K562 (cell line): Measurements from ENCODE around the gene GZMA. TPM values are rescaled to one million over a fixed set of nuclear protein-coding genes. Genes with fewer than 3 reads are reported as not detected.

Source experiments
- ATAC-seq: fragments of 200-7000 bp; cut with Tn5 transposase; 3 replicates; pipeline ENCODE4 v1.9.1; 2020; ENCODE audit warnings: moderate library complexity
- BruUV-seq: library from RNA; stranded (reverse); fragments of 400-500 nt; replicated peaks from 2 replicates; lab custom pipeline; 2021; lab: Mats Ljungman, UMichigan
- CTCF ChIA-PET: fragments of 300-600 bp; formaldehyde crosslinking; extraction: SDS; loops from one replicate; lab custom pipeline; 2021; ENCODE audit warnings: low intra/inter-chr PET ratio; lab: Yijun Ruan, JAX
- POLR2A ChIA-PET: fragments of 300-600, 350-650 bp; sonication (Branson Sonifier 250); formaldehyde crosslinking; extraction: SDS; loops from one replicate; lab custom pipeline; 2021; ENCODE audit warnings: antibody characterized with exemption, inconsistent platforms; lab: Yijun Ruan, JAX
- DNase-seq, 4 experiments: peaks; one replicate each; pipeline versions ENCODE4 v3.0.0 to v3.0.0-alpha.2; 2011 to 2018; ENCODE audit warnings: low spot score in 3 of 4, mixed read lengths in 3 of 4; ENCODE audit errors: extremely low read depth in 1 of 4
- FAIRE-seq: peaks from 2 replicates; lab custom pipeline; 2011; peaks lifted over from hg19 to GRCh38; lab: Jason Lieb, UNC
- H2AFZ ChIP-seq: 2 replicates; pipeline ENCODE4 v1.6.0; 2011; ENCODE audit warnings: low read depth, low read length, control low read depth, inconsistent platforms
- H3K27ac ChIP-seq: fragments of 200-600 bp; 3 replicates; pipeline ENCODE4 v1.8.0; 2011; ENCODE audit warnings: low read depth, mild to moderate bottlenecking, control low read depth, inconsistent platforms, low read length, moderate library complexity, mixed read lengths; ENCODE audit errors: extremely low read depth
- H3K27me3 ChIP-seq, 2 experiments: fragments of 300-600 bp in 1 of 2; 2 replicates in 1 of 2; 3 replicates in 1 of 2; pipeline versions ENCODE4 v1.6.0 to v1.8.0; 2011; ENCODE audit warnings: inconsistent platforms in 2 of 2, low read length in 2 of 2, mild to moderate bottlenecking in 1 of 2, mixed read lengths in 1 of 2, moderate library complexity in 1 of 2; ENCODE audit not compliant: control insufficient read depth in 2 of 2, insufficient read depth in 2 of 2
- H3K36me3 ChIP-seq: fragments of 300-600 bp; 3 replicates; pipeline ENCODE4 v1.8.0; 2011; ENCODE audit warnings: mild to moderate bottlenecking, low read length, inconsistent platforms; ENCODE audit not compliant: control insufficient read depth, insufficient read depth
- H3K4me1 ChIP-seq, 2 experiments: fragments of 200-600 bp in 1 of 2; replicated peaks in 1 of 2; 2 replicates in 1 of 2; 3 replicates in 1 of 2; pipeline versions ENCODE4 v1.5.1 to v1.8.0; 2011; ENCODE audit warnings: inconsistent platforms in 2 of 2, low read length in 2 of 2, mild to moderate bottlenecking in 1 of 2, mixed read lengths in 1 of 2, moderate library complexity in 1 of 2; ENCODE audit not compliant: control insufficient read depth in 2 of 2, insufficient read depth in 2 of 2
- H3K4me2 ChIP-seq: 2 replicates; pipeline ENCODE4 v1.6.1; 2011; ENCODE audit warnings: low read length, control low read depth, inconsistent platforms, mixed read lengths; ENCODE audit not compliant: insufficient read depth
- H3K4me3 ChIP-seq: fragments of 200-600 bp; sonication (generic), shearing (Covaris generic); 2 replicates; pipeline ENCODE4 v1.5.1; 2016; ENCODE audit warnings: control low read depth, inconsistent platforms
- H3K79me2 ChIP-seq: fragments of 200-600 bp; 3 replicates; pipeline ENCODE4 v1.8.0; 2011; ENCODE audit warnings: low read length, inconsistent platforms; ENCODE audit not compliant: control insufficient read depth, insufficient read depth
- H3K9ac ChIP-seq, 2 experiments: 2 replicates each; pipeline versions ENCODE4 v1.6.0 to v1.6.1; 2011; ENCODE audit warnings: low read depth in 2 of 2, low read length in 2 of 2, control low read depth in 1 of 2, inconsistent platforms in 1 of 2, mild to moderate bottlenecking in 1 of 2, mixed read lengths in 1 of 2; ENCODE audit not compliant: insufficient read depth in 1 of 2
- H3K9me1 ChIP-seq: one replicate; pipeline ENCODE4 v1.6.0; 2011; ENCODE audit warnings: inconsistent platforms, mild to moderate bottlenecking, low read length, moderate library complexity; ENCODE audit not compliant: control insufficient read depth, insufficient read depth
- H3K9me3 ChIP-seq: replicated peaks from 2 replicates; pipeline ENCODE4 v1.5.1; 2011; ENCODE audit warnings: low read depth, low read length, inconsistent platforms; ENCODE audit not compliant: control insufficient read depth, insufficient read depth
- H4K20me1 ChIP-seq: replicated peaks from 2 replicates; pipeline ENCODE4 v1.6.1; 2011; ENCODE audit warnings: low read length, inconsistent platforms, mixed read lengths; ENCODE audit not compliant: control insufficient read depth, insufficient read depth
- ARID1B ChIP-seq: fragments of 450-650 bp; IDR thresholded peaks from 2 replicates; pipeline ENCODE4 v1.6.1; 2016; ENCODE audit warnings: antibody characterized with exemption, mild to moderate bottlenecking, inconsistent platforms
- CBFA2T2 ChIP-seq: fragments of 450-650 bp; conservative IDR thresholded peaks from 2 replicates; pipeline ENCODE4 v1.6.1; 2017; ENCODE audit warnings: mild to moderate bottlenecking
- FOSL1 ChIP-seq: fragments of 200-800 bp; sonication (Bioruptor generic); conservative IDR thresholded peaks from 2 replicates; pipeline ENCODE4 v1.6.1; 2016; ENCODE audit warnings: missing genetic modification characterization, missing compliant biosample characterization
- FOXJ2 ChIP-seq: fragments of 200-800 bp; sonication (Bioruptor generic); IDR thresholded peaks from 2 replicates; pipeline ENCODE4 v1.6.1; 2016; ENCODE audit warnings: missing genetic modification characterization, missing compliant biosample characterization
- MLLT1 ChIP-seq, 2 experiments: fragments of 450-650 bp; IDR thresholded peaks; 2 replicates each; pipeline ENCODE4 v1.6.1; 2016
- NFE2L1 ChIP-seq: fragments of 450-650 bp; IDR thresholded peaks from 2 replicates; pipeline ENCODE4 v1.6.1; 2016; ENCODE audit warnings: missing genetic modification characterization, low read depth, mild to moderate bottlenecking, missing compliant biosample characterization, moderate library complexity, borderline replicate concordance
- NFXL1 ChIP-seq: fragments of 450-650 bp; formaldehyde crosslinking; IDR thresholded peaks from 2 replicates; pipeline ENCODE4 v1.4.0; 2021; ENCODE audit warnings: mild to moderate bottlenecking
- POLR2G ChIP-seq: fragments of 200-400 bp; formaldehyde crosslinking; IDR thresholded peaks from 2 replicates; pipeline ENCODE4 v1.6.1; 2017; ENCODE audit warnings: low read depth, mild to moderate bottlenecking, antibody characterized with exemption, low read length, moderate library complexity
- RBFOX2 ChIP-seq: fragments of 200-400 bp; formaldehyde crosslinking; IDR thresholded peaks from 2 replicates; pipeline ENCODE4 v1.6.1; 2017; ENCODE audit warnings: low read depth, mild to moderate bottlenecking, low read length, moderate library complexity
- RNF2 ChIP-seq: sonication (generic); IDR thresholded peaks from 2 replicates; pipeline ENCODE4 v1.6.1; 2016
- SUPT5H ChIP-seq: fragments of 450-650 bp; IDR thresholded peaks from 2 replicates; pipeline ENCODE4 v1.6.1; 2016
- ZBTB17 ChIP-seq: fragments of 450-650 bp; formaldehyde crosslinking; IDR thresholded peaks from 2 replicates; pipeline ENCODE4 v1.4.0; 2020; ENCODE audit warnings: mild to moderate bottlenecking
- ZC3H4 ChIP-seq: sonication (generic); formaldehyde crosslinking; IDR thresholded peaks from 2 replicates; pipeline ENCODE4 v1.9.0; 2021; ENCODE audit warnings: missing genetic modification reagents, borderline replicate concordance
- ZFPM2 ChIP-seq: fragments of 250-450 bp; sonication (Bioruptor Pico); IDR thresholded peaks from 2 replicates; pipeline ENCODE4 v1.5.1; 2022; ENCODE audit warnings: mild to moderate bottlenecking
- ZNF232 ChIP-seq: sonication (generic); formaldehyde crosslinking; IDR thresholded peaks from 2 replicates; pipeline ENCODE4 v1.8.0; 2022; ENCODE audit warnings: mild to moderate bottlenecking, missing genetic modification reagents
- ZNF408 ChIP-seq: fragments of 250-450 bp; sonication (Bioruptor Pico); IDR thresholded peaks from 2 replicates; pipeline ENCODE4 v1.4.0; 2020; ENCODE audit warnings: low read depth, mild to moderate bottlenecking, moderate library complexity
- ZNF764 ChIP-seq: fragments of 250-450 bp; sonication (Bioruptor Pico); IDR thresholded peaks from 2 replicates; pipeline ENCODE4 v1.4.0; 2020; ENCODE audit warnings: low read depth, mild to moderate bottlenecking, moderate library complexity
- WGBS: fragments of 100-300 bp; shearing (Covaris generic); methylation state at CpG from one replicate; pipeline ENCODE4 v1.1.6; 2016; ENCODE audit warnings: low coverage, mixed read lengths; ENCODE audit not compliant: insufficient coverage; ENCODE audit errors: missing lambda C conversion rate; 5-methylcytosine and 5-hydroxymethylcytosine counted together
- in situ Hi-C: fragments of 300-500 bp; cut with MboI; formaldehyde crosslinking; loops from 4 replicates; pipeline ENCODE4 v1.15.0; 2018; ENCODE audit warnings: inconsistent platforms, mixed read lengths
- intact Hi-C: fragments of 100-400 bp; cut with micrococcal nuclease; formaldehyde crosslinking; loops from 2 replicates; pipeline ENCODE4 v1.14.2; 2022
- polyA plus RNA-seq, 8 experiments: library from polyadenylated mRNA; depleted of rRNA in 4 of 8; stranded (reverse) in 5 of 8; unstranded in 3 of 8; fragments of >200 nt; fragmentation: Nextera tagmentation in 2 of 8; fragmentation: Illumina TruSeq in 1 of 8; extraction: Ambion mirVana in 2 of 8; extraction: Trizol in 1 of 8; gene quantifications; 2 replicates each; pipeline versions ENCODE4 v1.2.1 to v1.2.3, GENCODE V29; 2011 to 2014; ENCODE audit warnings: inconsistent platforms in 1 of 8, missing spikeins in 1 of 8
- total RNA-seq, 7 experiments: library from RNA; depleted of rRNA in 6 of 7; stranded (reverse); fragments of >200 nt in 6 of 7; fragmentation: Illumina TruSeq in 2 of 7; extraction: Trizol in 2 of 7; gene quantifications; 2 replicates each; pipeline versions ENCODE4 v1.2.1 to v1.2.3, GENCODE V29; 2011 to 2021; ENCODE audit warnings: low replicate concordance in 1 of 7
- TF ChIP-seq, protein P1 (sequence below), 3 experiments: IDR thresholded peaks in 2 of 3; conservative IDR thresholded peaks in 1 of 3; 2 replicates each; pipeline ENCODE4 v1.5.1; 2011 to 2012; ENCODE audit warnings: low read length in 3 of 3, mild to moderate bottlenecking in 3 of 3, control low read depth in 2 of 3, improper control_type of control experiment in 1 of 3, inconsistent platforms in 1 of 3, low read depth in 1 of 3, mixed read lengths in 1 of 3, moderate library complexity in 1 of 3; ENCODE audit not compliant: insufficient read depth in 2 of 3
- TF ChIP-seq, protein P2 (sequence below): fragments of 450-650 bp; formaldehyde crosslinking; IDR thresholded peaks from 2 replicates; pipeline ENCODE4 v1.4.0; 2020; ENCODE audit warnings: mild to moderate bottlenecking, moderate library complexity

The GZMA gene
- total and polyA plus RNA-seq, 9 of the 15 experiments (the other 6 are each of a cell fraction or from before 2014, with no cell fraction given): not detected

- in situ Hi-C loops: no loop called here
- TF ChIP-seq FOXJ2 (tag): no peak
- TF ChIP-seq MLLT1 (IDR thresholded peaks at IDR 0.05): peak in 1 of 2 experiments; percentile 56; a peak in 1 of 4 replicates
- TF ChIP-seq ZFPM2 (CRISPR knock-in tag): no peak
- TF ChIP-seq ZNF764: no peak
- TF ChIP-seq CBFA2T2: no peak
- no peak for TF ChIP-seq ZC3H4
- TF ChIP-seq POLR2G: no peak
- TF ChIP-seq SUPT5H: no peak
- TF ChIP-seq ZNF408 (CRISPR knock-in tag): no peak
- TF ChIP-seq, protein P1, sequence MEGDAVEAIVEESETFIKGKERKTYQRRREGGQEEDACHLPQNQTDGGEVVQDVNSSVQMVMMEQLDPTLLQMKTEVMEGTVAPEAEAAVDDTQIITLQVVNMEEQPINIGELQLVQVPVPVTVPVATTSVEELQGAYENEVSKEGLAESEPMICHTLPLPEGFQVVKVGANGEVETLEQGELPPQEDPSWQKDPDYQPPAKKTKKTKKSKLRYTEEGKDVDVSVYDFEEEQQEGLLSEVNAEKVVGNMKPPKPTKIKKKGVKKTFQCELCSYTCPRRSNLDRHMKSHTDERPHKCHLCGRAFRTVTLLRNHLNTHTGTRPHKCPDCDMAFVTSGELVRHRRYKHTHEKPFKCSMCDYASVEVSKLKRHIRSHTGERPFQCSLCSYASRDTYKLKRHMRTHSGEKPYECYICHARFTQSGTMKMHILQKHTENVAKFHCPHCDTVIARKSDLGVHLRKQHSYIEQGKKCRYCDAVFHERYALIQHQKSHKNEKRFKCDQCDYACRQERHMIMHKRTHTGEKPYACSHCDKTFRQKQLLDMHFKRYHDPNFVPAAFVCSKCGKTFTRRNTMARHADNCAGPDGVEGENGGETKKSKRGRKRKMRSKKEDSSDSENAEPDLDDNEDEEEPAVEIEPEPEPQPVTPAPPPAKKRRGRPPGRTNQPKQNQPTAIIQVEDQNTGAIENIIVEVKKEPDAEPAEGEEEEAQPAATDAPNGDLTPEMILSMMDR (IDR thresholded peaks at IDR 0.05 in 2 of 3, conservative IDR thresholded peaks at IDR 0.05 in 1 of 3; ENCODE audit: insufficient read depth in 2 of 3, low read depth in 1 of 3, low read length in 3 of 3): peak; percentile 86 to 91 (median 88)
- no peak for TF ChIP-seq NFXL1 (CRISPR knock-in tag)
- peak; percentile 89 for TF ChIP-seq ZBTB17 (CRISPR knock-in tag)
- TF ChIP-seq, protein P2, sequence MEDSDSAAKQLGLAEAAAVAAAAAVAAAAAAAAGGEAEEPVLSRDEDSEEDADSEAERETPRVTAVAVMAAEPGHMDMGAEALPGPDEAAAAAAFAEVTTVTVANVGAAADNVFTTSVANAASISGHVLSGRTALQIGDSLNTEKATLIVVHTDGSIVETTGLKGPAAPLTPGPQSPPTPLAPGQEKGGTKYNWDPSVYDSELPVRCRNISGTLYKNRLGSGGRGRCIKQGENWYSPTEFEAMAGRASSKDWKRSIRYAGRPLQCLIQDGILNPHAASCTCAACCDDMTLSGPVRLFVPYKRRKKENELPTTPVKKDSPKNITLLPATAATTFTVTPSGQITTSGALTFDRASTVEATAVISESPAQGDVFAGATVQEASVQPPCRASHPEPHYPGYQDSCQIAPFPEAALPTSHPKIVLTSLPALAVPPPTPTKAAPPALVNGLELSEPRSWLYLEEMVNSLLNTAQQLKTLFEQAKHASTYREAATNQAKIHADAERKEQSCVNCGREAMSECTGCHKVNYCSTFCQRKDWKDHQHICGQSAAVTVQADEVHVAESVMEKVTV (CRISPR knock-in tag): peak; percentile 69
- no peak for TF ChIP-seq ARID1B
- TF ChIP-seq RBFOX2: no peak
- no peak for TF ChIP-seq RNF2
- TF ChIP-seq FOSL1 (tag): no peak
- no peak for TF ChIP-seq ZNF232 (CRISPR knock-in tag)
- TF ChIP-seq NFE2L1: no peak
Measured at GRCh38 chr5:55146543-55147151, 44.2 kb downstream of the GZMA start.

More at GRCh38 chr5:55146543-55147151, 44.2 kb downstream of the GZMA start:
- POLR2A ChIA-PET: interaction anchor here (0.5 kb wide), 1 partner anchor 476 kb away, joined by 3 read pairs; no protein-coding TSS in a partner anchor
- no peak overlapping the region for H3K9ac ChIP-seq
- no peaks in the 10 kb centered on the region for H3K79me2 ChIP-seq
- WGBS: under 1% methylated on average over 11 of the region's 11 CpGs
- peaks cover 4 to 17% of the 10 kb centered on the region in 2 experiments; a peak in 3 of 5 replicates for H3K27me3 ChIP-seq
- BruUV-seq: no TSS peak
- H3K9me3 ChIP-seq: no peaks in the 10 kb centered on the region
- ATAC-seq (peak; percentile 99), DNase-seq (peak; percentile 63 to 84 (median 68)), FAIRE-seq (peak; percentile 98)
- no peaks in the 10 kb centered on the region for H3K4me1 ChIP-seq
- CTCF ChIA-PET: interaction anchor here (0.8 to 1.9 kb wide), 4 partner anchors 202 to 630 kb away, joined by 5 to 13 read pairs (median 7); no protein-coding TSS in a partner anchor
- intact Hi-C loops: loop anchor here (1.0 to 2.0 kb wide), 2 partner anchors 202 to 240 kb away; no protein-coding TSS in a partner anchor
- H3K9me1 ChIP-seq: no peaks in the 10 kb centered on the region
- H3K4me2 ChIP-seq: no peak overlapping the region
- H3K4me3 ChIP-seq: no peak overlapping the region
- no peak overlapping the region for H3K27ac ChIP-seq
- no peaks in the 10 kb centered on the region for H3K36me3 ChIP-seq
- no peaks in the 10 kb centered on the region for H4K20me1 ChIP-seq
- no peak overlapping the region for H2AFZ ChIP-seq
